GM19025 (cell line): ENCODE results near the gene SLC4A3.
"Not testable (repeated sequence)": the region's sequence is repeated elsewhere in the genome, so short reads cannot be mapped to it uniquely, and the experiment has no call there.

Source experiments
- ATAC-seq: cut with Tn5 transposase; IDR thresholded peaks from one replicate; pipeline ENCODE4 v1.9.1; 2021; ENCODE audit warnings: mild to moderate bottlenecking, low read depth, moderate library complexity; ENCODE audit not compliant: unreplicated experiment

The SLC4A3 gene

DNA sequence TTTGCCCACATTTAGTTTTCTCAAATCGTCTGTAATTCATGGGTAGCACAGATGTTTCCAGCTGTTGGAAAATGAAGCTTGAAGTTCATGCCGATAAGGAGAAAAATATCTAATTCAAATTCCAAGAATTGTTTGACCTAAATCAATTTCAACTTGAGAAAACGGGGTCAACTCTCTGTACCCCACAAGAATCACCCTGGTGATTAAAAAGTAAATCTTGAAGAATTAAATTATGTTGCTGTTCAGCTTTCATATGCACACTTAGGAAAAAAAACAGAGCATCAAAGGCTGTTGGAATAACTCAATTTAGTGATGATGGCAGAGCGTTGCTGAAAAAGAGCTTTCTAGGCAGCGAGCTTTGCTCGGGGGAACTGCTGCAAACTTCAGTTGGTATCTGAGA lies 43.0 kb downstream of the SLC4A3 start:
- ATAC-seq = no peak

- ATAC-seq = no peak
These were observed 43.8 kb downstream of the SLC4A3 start for GRCh38 chr2:219671279-219671678.

DNA sequence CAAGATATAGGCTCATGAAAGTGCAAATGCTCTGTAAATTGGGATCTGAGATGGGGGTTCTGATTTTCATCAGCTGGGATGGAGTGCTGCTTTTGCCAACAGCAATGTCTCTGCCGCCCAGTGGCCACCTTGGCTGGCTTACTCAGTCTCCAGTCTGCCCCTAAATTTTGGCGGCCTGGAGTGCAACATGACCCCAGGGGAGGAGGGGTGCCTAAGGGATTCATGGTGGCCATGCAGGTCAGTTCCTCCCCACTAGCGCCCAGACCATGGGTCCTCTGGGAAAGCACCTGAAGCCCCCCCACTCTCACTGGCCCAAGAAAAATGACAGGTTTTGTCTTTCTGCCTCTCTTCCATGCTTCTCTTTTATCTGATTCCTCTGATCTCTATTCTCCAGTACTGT lies 45.0 kb downstream of the SLC4A3 start:
- ATAC-seq = no peak

DNA sequence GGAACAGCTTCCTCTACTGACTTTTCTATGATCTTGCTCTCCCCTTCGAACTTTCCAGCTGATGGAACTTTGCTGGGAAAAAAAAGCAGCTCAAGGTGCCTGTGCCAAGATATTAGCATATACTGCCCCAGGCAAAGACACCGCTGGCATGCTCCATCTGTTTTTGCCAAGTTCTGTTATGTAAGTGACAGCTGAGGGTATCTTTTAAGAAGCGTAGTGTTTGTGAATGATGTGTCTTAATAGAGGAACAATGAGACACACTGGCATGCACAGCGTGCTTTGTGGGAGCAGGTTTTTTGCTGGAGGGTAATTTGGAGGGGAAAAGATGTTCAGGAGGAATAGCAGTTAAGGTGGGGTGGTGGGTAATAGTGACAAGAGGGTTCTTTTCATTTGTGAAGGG lies 47.8 kb downstream of the SLC4A3 start:
- no peak for ATAC-seq

- no peak for ATAC-seq
These were observed 49.2 kb downstream of the SLC4A3 start for GRCh38 chr2:219676586-219676985.

GRCh38 chr2:219679041-219679440 lies 51.6 kb downstream of the SLC4A3 start:
- no peak for ATAC-seq

DNA sequence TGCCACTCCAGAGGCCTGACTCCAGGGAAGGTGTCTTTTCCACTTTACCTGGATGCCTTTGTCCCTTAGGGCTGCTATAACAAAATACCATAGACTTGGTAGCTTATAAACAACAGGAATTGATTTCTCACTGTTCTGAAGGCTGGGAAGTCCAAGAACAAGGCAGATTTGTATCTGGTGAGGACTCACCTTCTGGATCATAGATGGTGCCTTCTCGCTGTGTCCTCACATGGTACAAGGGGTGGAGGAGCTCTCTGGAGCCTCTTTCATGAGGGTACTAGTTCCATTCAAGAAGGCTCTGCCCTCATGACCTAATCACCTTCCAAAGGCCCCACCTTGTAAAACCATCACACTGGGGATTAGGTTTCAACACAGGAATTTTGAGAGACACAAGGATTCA lies 52.1 kb downstream of the SLC4A3 start:
- no peak for ATAC-seq

GRCh38 chr2:219680958-219681693 lies 53.7 kb downstream of the SLC4A3 start:
- ATAC-seq = no peak

GRCh38 chr2:219681694-219682300 lies 54.4 kb downstream of the SLC4A3 start:
- no peak for ATAC-seq

DNA sequence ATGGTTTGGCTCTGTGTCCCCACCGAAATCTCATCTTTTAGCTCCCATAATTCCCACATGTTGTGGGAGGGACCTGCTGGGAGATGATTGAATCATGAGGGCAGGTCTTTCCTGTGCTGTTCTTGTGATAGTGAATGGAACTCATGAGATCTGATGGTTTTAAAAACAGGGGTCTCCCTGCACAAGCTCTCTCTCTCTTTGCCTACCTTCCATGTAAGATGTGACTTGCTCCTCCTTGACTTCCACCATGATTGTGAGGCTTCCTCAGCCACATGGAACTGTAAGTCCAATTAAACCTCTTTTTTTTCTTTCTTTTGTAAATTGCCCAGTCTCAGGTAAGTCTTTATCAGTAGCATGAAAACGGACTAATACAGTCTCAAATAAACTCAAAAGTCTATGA lies 56.0 kb downstream of the SLC4A3 start:
- ATAC-seq = not testable (repeated sequence)

GRCh38 chr2:219684721-219685689 lies 57.6 kb downstream of the SLC4A3 start:
- peak; percentile 99 for ATAC-seq

DNA sequence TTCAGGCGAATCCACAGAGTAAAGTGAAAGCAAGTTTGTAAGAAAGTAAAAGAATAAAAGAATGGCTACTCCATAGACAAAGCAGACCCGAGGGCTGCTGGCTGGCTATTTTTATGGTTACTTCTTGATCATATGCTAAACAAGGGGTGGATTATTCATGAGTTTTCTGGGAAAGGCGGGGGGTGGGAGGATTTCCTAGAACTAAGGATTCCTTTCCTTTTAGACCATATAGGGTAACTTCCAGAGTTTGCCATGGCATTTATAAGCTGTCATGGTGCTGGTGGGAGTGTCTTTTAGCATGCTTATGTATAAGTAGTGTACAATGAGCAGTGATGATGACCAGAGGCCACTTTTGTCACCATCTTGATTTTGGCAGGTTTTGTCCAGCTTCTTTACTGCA lies 59.8 kb downstream of the SLC4A3 start:
- no peak for ATAC-seq

DNA sequence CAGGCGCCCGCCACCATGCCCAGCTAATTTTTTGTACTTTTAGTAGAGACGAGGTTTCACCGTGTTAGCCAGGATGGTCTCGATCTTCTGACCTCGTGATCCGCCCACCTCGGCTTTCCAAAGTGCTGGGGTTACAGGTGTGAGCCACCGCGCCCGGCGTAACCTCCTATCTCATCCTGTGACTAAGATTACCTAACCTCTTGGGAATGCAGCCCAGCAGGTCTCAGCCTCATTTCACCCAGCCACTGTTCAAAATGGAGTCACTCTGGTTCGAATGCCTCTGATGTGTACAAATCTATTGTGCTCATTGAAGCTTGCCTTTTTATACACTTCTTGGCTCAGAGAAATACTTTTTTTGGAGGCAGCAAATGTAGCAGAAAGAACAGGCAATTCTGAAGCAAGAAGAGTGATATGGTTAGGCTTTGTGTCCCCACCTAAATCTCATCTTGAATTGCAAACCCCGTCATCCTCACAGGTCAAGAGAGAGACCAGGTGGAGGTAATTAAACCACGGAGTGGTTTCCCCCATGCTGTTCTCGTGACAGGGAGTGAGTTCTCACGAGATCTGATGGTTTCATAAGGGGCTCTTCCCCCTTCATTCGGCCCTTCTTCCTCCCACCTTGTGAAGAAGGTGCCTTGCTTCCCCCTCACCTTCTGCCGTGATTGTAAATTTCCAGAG lies 60.6 kb downstream of the SLC4A3 start:
- no peak for ATAC-seq

DNA sequence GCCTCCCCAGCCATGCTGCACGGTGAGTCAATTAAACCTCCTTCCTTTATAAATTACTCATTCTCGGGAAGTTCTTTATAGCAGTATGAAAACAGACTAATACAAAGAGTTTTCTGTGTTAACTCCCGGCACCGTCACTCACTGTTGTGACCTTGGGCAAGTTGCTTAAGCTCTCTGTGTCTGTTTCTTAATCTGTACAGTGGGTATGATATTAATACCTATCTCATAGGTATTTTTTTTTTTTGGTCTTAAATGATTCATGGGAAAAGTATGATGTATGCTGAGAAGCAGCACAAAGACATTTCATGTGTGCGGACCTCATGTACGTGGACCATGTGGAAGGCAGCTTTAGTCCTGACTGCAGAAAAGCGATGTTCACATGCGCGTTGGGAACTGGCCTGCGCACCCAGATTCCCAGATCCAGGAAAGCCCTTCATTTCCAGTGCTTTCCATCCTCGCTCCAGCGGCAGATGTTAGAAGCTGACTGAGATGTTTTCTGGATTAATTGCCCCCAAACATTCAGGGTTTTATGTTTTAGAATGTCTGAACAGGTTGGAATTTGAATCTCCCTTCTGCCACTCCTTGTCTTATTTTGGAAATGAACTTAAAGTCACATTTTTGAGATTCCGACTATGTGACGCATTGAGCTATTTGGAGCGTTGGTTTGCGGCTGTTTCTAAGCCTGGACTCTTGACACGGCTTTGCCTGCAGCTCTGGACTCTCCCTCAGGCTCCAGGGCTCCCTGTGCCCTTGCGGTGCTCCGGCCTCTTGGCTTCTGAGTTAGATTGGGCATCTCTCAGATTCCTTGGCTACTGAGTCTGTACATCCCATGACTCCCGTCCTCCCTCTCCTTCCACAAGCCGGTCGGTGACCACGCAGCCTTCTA lies 61.4 kb downstream of the SLC4A3 start:
- no peak for ATAC-seq

- no peak for ATAC-seq
These were observed 62.5 kb downstream of the SLC4A3 start for GRCh38 chr2:219689676-219690628.

DNA sequence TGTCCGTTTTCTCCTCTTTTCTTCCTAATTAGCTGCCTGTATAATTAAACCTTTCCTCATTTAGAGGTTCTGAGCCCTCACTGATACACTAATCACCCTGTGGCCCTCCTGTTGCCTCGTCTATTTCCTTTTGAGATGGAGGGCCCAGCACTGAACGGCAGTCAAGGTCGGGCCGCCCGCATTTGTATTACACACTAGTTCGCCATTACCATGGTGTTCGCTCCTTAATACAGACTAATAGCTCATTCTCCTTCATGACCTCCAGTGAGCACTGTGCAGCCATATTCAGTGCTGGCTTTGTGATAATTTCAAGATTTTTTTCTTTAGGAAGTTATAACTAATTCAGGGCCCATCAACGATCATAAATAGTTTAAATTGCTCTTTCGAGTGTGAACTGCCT lies 64.1 kb downstream of the SLC4A3 start:
- no peak for ATAC-seq
